ENCODE data around the gene UNC45B.
"Not testable (repeated sequence)": the region's sequence is repeated elsewhere in the genome, so short reads cannot be mapped to it uniquely, and the experiment has no call there.

UNC45B gene

DNA sequence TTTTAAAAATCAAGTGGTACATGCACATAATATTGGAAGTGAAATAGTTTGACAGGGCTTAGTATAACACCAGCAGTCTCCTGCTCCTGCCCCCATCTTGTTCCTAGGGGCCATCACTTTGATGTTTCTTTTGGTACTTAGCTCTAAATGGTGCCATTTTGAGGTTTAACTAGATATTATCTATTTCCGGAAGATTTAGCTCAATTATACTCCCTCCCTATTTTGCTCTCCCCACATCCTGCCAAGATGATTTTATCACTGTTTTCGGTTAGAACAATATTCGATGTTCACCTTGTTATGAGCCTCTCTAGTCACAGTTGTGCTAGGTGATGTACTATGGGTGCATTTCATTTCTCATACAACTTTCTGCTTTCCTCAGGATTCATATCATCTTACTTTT lies 66.6 kb downstream of the UNC45B start:
- no peak for DNase-seq

- no peak for DNase-seq
Measured at GRCh38 chr17:35214631-35215273, 67.1 kb downstream of the UNC45B start.

GRCh38 chr17:35217107-35217506 lies 69.5 kb downstream of the UNC45B start:
- no peak for DNase-seq

GRCh38 chr17:35218915-35219314 lies 71.3 kb downstream of the UNC45B start:
- DNase-seq, result no peak

GRCh38 chr17:35222452-35222851 lies 74.8 kb downstream of the UNC45B start:
- no peak for DNase-seq

- no peak for DNase-seq
Measured at GRCh38 chr17:35224436-35224835, 76.8 kb downstream of the UNC45B start.

GRCh38 chr17:35227546-35227945 lies 79.9 kb downstream of the UNC45B start:
- no peak for DNase-seq

DNA sequence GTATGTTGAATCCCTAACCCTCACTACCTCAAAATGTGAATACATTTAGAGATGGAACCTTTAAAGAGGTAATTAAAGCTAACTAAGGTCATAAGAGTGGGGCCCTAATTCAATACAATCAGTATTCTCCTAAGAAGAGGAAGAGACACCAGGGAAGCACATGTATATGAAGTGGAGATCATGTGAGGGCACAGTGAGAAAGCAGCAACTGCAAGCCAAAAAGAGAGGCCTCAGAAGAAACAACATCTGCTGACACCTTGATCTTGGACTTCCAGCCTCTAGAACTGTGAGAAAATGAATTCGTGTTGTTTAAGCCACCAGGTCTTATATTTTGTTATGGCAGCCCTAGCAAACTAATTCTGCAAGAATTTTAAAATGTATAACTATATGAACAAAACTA lies 82.0 kb downstream of the UNC45B start:
- DNase-seq, result no peak

DNA sequence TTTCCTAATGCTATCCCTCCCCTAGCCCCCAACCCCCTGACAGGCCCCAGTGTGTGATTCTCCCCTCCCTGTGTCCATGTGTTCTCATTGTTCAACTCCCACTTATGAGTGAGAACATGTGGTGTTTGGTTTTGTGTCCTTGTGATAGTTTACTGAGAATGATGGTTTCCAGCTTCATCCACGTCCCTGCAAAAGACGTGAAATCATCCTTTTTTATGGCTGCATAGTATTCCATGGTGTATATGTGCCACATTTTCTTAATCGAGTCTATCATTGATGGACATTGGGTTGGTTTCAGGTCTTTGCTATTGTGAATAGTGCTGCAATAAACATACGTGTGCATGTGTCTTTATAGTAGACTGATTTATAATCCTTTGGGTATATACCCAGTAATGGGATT lies 86.7 kb downstream of the UNC45B start:
- DNase-seq, result not testable (repeated sequence)

DNA sequence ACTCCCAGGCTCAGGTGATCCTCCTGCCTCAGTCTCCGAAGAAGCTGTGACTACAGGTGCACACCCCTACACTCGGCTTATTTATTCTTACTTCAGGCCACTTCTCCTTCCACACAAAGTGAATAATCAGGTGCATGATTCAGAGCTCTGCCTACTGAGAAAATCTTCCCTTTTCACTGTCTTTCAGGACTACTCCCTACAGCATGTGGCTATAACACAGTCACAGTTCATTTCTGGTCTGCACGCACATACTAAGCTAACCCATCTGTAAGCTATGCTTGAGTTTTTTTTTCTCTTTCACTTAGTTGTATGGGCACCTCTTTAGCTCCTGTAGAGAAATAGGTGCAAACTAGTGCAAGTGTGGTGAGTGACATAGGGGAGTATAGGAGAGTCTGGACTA lies 87.7 kb downstream of the UNC45B start:
- DNase-seq, result no peak

DNA sequence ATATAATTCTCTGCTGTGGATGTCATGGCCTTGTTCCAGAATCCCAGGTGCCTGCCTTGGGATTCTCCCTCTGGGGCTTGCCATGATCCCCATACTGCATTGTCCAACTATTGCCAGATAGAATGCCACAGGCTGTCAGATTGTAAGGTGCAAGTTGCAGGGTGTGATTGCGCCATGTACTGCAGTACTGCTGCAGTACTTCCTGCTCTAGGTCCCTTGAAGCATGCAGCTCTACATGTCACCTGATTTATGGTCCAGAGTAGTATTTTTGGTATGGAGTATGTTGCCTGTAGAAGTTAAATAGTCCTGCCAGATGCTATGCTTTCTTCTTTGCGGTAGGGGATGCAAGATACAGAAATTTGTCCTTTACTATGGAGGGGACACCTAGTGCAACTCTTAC lies 88.3 kb downstream of the UNC45B start:
- DNase-seq, result no peak

- no peak for DNase-seq
Measured at GRCh38 chr17:35236821-35237220, 89.2 kb downstream of the UNC45B start.

- DNase-seq, result peak in 1 of 58 donors; percentile 9
Measured at GRCh38 chr17:35238821-35239220, 91.2 kb downstream of the UNC45B start.
